Central memory CD8-positive, alpha-beta T cell (primary cell): ENCODE data around the gene C10orf143.

Experiments used
- ATAC-seq: fragments of 150-1000 bp; cut with Tn5 transposase; replicated peaks from 2 replicates; pipeline ENCODE4 v1.10.0; 2022; ENCODE audit warnings: mild to moderate bottlenecking, moderate FRiP score, moderate number of reproducible peaks; ENCODE audit not compliant: poor library complexity, severe bottlenecking; ENCODE audit errors: extremely low read depth
- DNase-seq, 2 donors: peaks; one replicate each; pipeline ENCODE4 v3.0.0; 2021; ENCODE audit warnings: low spot score in 2 of 2
- H3K27ac Mint-ChIP-seq: one replicate; pipeline ENCODE4 v1.8.0; 2022; ENCODE audit warnings: low read depth, mild to moderate bottlenecking, moderate library complexity, mixed read lengths
- H3K27me3 Mint-ChIP-seq: one replicate; pipeline ENCODE4 v1.8.0; 2022; ENCODE audit warnings: mixed read lengths
- H3K36me3 Mint-ChIP-seq: one replicate; pipeline ENCODE4 v1.8.0; 2022; ENCODE audit warnings: mild to moderate bottlenecking, moderate library complexity, mixed read lengths; ENCODE audit not compliant: insufficient read depth
- H3K4me1 Mint-ChIP-seq: one replicate; pipeline ENCODE4 v1.8.0; 2022; ENCODE audit warnings: mixed read lengths
- H3K4me3 Mint-ChIP-seq: one replicate; pipeline ENCODE4 v1.8.0; 2022; ENCODE audit warnings: mild to moderate bottlenecking, moderate library complexity, mixed read lengths
- H3K9me3 Mint-ChIP-seq: one replicate; pipeline ENCODE4 v1.8.0; 2022; ENCODE audit warnings: mixed read lengths

C10orf143 gene

GRCh38 chr10:130110246-130111112, at the start of gene C10orf143:
Gene C10orf143 (minus strand): TSS chr10:130110830. CDS start chr10:130110772, 58 bp downstream.
- H3K4me1 Mint-ChIP-seq = peaks cover 55% of the 10 kb centered on the region
- H3K4me3 Mint-ChIP-seq = peak within 1 kb of the TSS; percentile 89
- ATAC-seq = peak; percentile 79
- H3K36me3 Mint-ChIP-seq = peaks cover 18% of the 10 kb centered on the region
- H3K27me3 Mint-ChIP-seq = no peaks in the 10 kb centered on the region
- no peaks in the 10 kb centered on the region for H3K9me3 Mint-ChIP-seq
- H3K27ac Mint-ChIP-seq = peak within 1 kb of the TSS; percentile 93
- peak; percentile 97 to 100 for DNase-seq

GRCh38 chr10:130159192-130159794, 48.7 kb upstream of the C10orf143 start:
- Mint-ChIP-seq H3K27ac (no peak overlapping the region), H3K4me1 (peaks cover 34% of the 10 kb centered on the region), H3K27me3 (no peaks in the 10 kb centered on the region), H3K4me3 (no peak overlapping the region), H3K36me3 (peaks cover 28% of the 10 kb centered on the region), H3K9me3 (no peaks in the 10 kb centered on the region)
- no peak for ATAC-seq
- no peak for DNase-seq

GRCh38 chr10:130146042-130146441, 35.4 kb upstream of the C10orf143 start:
- ATAC-seq = no peak
- H3K9me3 Mint-ChIP-seq = no peaks in the 10 kb centered on the region

GRCh38 chr10:130141878-130142277, 31.2 kb upstream of the C10orf143 start:
- Mint-ChIP-seq H3K4me1 (peaks cover 49% of the 10 kb centered on the region), H3K36me3 (peaks cover 20% of the 10 kb centered on the region)
- DNase-seq = no peak

More at GRCh38 chr10:130146042-130146441, 35.4 kb upstream of the C10orf143 start:
- Mint-ChIP-seq H3K4me1 (peaks cover 40% of the 10 kb centered on the region), H3K27me3 (no peaks in the 10 kb centered on the region), H3K4me3 (no peak overlapping the region), H3K27ac (no peak overlapping the region), H3K36me3 (peaks cover 26% of the 10 kb centered on the region)
- DNase-seq = no peak

GRCh38 chr10:130141460-130141859, 30.8 kb upstream of the C10orf143 start:
- H3K27me3 Mint-ChIP-seq = no peaks in the 10 kb centered on the region
- H3K36me3 Mint-ChIP-seq = peaks cover 18% of the 10 kb centered on the region
- no peak overlapping the region for H3K27ac Mint-ChIP-seq
- H3K9me3 Mint-ChIP-seq = no peaks in the 10 kb centered on the region
- H3K4me1 Mint-ChIP-seq = peaks cover 49% of the 10 kb centered on the region
- DNase-seq = no peak
- ATAC-seq = no peak
- no peak overlapping the region for H3K4me3 Mint-ChIP-seq

More at GRCh38 chr10:130141878-130142277, 31.2 kb upstream of the C10orf143 start:
- H3K27me3 Mint-ChIP-seq = no peaks in the 10 kb centered on the region
- H3K27ac Mint-ChIP-seq = peak overlapping the region; percentile 10
- no peaks in the 10 kb centered on the region for H3K9me3 Mint-ChIP-seq
- peak; percentile 60 for ATAC-seq
- peak overlapping the region; percentile 23 for H3K4me3 Mint-ChIP-seq

- no peak overlapping the region for H3K4me3 Mint-ChIP-seq
These were observed 30.4 kb upstream of the C10orf143 start for GRCh38 chr10:130141038-130141437.

GRCh38 chr10:130140425-130140824, 29.8 kb upstream of the C10orf143 start:
- no peak overlapping the region for H3K4me3 Mint-ChIP-seq
- H3K27ac Mint-ChIP-seq = peak overlapping the region; percentile 25
- ATAC-seq (no peak), DNase-seq (no peak)
- H3K9me3 Mint-ChIP-seq = no peaks in the 10 kb centered on the region
- H3K36me3 Mint-ChIP-seq = peaks cover 11% of the 10 kb centered on the region
- peaks cover 43% of the 10 kb centered on the region for H3K4me1 Mint-ChIP-seq
- H3K27me3 Mint-ChIP-seq = no peaks in the 10 kb centered on the region

More at GRCh38 chr10:130141038-130141437, 30.4 kb upstream of the C10orf143 start:
- peaks cover 46% of the 10 kb centered on the region for H3K4me1 Mint-ChIP-seq
- DNase-seq (no peak), ATAC-seq (no peak)
- no peaks in the 10 kb centered on the region for H3K9me3 Mint-ChIP-seq
- no peak overlapping the region for H3K27ac Mint-ChIP-seq
- H3K36me3 Mint-ChIP-seq = peaks cover 14% of the 10 kb centered on the region
- H3K27me3 Mint-ChIP-seq = no peaks in the 10 kb centered on the region

- Mint-ChIP-seq H3K4me1 (peaks cover 49% of the 10 kb centered on the region), H3K4me3 (peak overlapping the region; percentile 93), H3K27me3 (no peaks in the 10 kb centered on the region), H3K36me3 (peaks cover 13% of the 10 kb centered on the region), H3K27ac (no peak overlapping the region), H3K9me3 (no peaks in the 10 kb centered on the region)
- ATAC-seq = no peak
- no peak for DNase-seq
These were observed 27.8 kb upstream of the C10orf143 start for GRCh38 chr10:130138479-130138866.

GRCh38 chr10:130137659-130138478, 27.2 kb upstream of the C10orf143 start:
- Mint-ChIP-seq H3K9me3 (no peaks in the 10 kb centered on the region), H3K4me1 (peaks cover 43% of the 10 kb centered on the region)

GRCh38 chr10:130137090-130137448, 26.4 kb upstream of the C10orf143 start:
- no peaks in the 10 kb centered on the region for H3K27me3 Mint-ChIP-seq
- H3K4me3 Mint-ChIP-seq = peak overlapping the region; percentile 93
- H3K36me3 Mint-ChIP-seq = peaks cover 6% of the 10 kb centered on the region
- no peaks in the 10 kb centered on the region for H3K9me3 Mint-ChIP-seq
- ATAC-seq = no peak
- DNase-seq = no peak
- H3K4me1 Mint-ChIP-seq = peaks cover 35% of the 10 kb centered on the region
- no peak overlapping the region for H3K27ac Mint-ChIP-seq

More at GRCh38 chr10:130137659-130138478, 27.2 kb upstream of the C10orf143 start:
- DNase-seq (no peak), ATAC-seq (no peak)
- no peaks in the 10 kb centered on the region for H3K27me3 Mint-ChIP-seq
- H3K36me3 Mint-ChIP-seq = peaks cover 12% of the 10 kb centered on the region
- peak overlapping the region; percentile 93 for H3K4me3 Mint-ChIP-seq
- no peak overlapping the region for H3K27ac Mint-ChIP-seq

- Mint-ChIP-seq H3K27me3 (no peaks in the 10 kb centered on the region), H3K36me3 (peaks cover 6% of the 10 kb centered on the region), H3K27ac (peak within 1 kb of the TSS; percentile 90), H3K4me3 (peak within 1 kb of the TSS; percentile 93), H3K4me1 (peaks cover 29% of the 10 kb centered on the region), H3K9me3 (no peaks in the 10 kb centered on the region)
- peak; percentile 92 for ATAC-seq
- DNase-seq = peak; percentile 68 to 75
These were observed 25.8 kb upstream of the C10orf143 start, which contains the start of gene GLRX3 for GRCh38 chr10:130136226-130137089. Gene GLRX3 (plus strand): TSS chr10:130136391. CDS start chr10:130136421, 30 bp downstream.
